Natural killer cell treated with Interleukin-12 subunit alpha and Interleukin-12 subunit beta and Interleukin-15 and Interleukin-18, amount 100 ng/mL, for 72 hours (primary cell): Measurements from ENCODE around the gene HLA-DQA1. TPM values are rescaled to one million over a fixed set of nuclear protein-coding genes. Genes with fewer than 3 reads are reported as not detected.
"Not testable (repeated sequence)": the region's sequence is repeated elsewhere in the genome, so short reads cannot be mapped to it uniquely, and the experiment has no call there.

Experiments used
- ATAC-seq, 2 donors: fragments of 150-1000 bp; cut with Tn5 transposase in 1 of 2; sonication (Bioruptor Pico), chemical (Tn5 transposase) in 1 of 2; 2 replicates each; pipeline ENCODE4 v1.10.0; 2021
- DNase-seq: peaks from one replicate; pipeline ENCODE4 v3.0.0; 2022; ENCODE audit warnings: low spot score
- H3K27ac Mint-ChIP-seq, 2 donors: 1 replicate in 1 of 2; 2 replicates in 1 of 2; pipeline ENCODE4 v1.8.0; 2022; ENCODE audit warnings: mixed read lengths in 2 of 2, mild to moderate bottlenecking in 1 of 2, moderate library complexity in 1 of 2
- H3K27me3 Mint-ChIP-seq, 2 donors: 1 replicate in 1 of 2; 2 replicates in 1 of 2; pipeline ENCODE4 v1.8.0; 2022; ENCODE audit warnings: mixed read lengths in 2 of 2
- H3K36me3 Mint-ChIP-seq: one replicate; pipeline ENCODE4 v1.8.0; 2022; ENCODE audit warnings: mixed read lengths
- H3K4me1 Mint-ChIP-seq, 2 donors: 1 replicate in 1 of 2; 2 replicates in 1 of 2; pipeline ENCODE4 v1.8.0; 2022; ENCODE audit warnings: low read depth in 2 of 2, mixed read lengths in 2 of 2, mild to moderate bottlenecking in 1 of 2
- H3K4me3 Mint-ChIP-seq: one replicate; pipeline ENCODE4 v1.8.0; 2022; ENCODE audit warnings: mixed read lengths
- H3K9me3 Mint-ChIP-seq: 2 replicates; pipeline ENCODE4 v1.8.0; 2022; ENCODE audit warnings: mixed read lengths
- total RNA-seq, 2 donors: library from RNA; stranded (reverse); gene quantifications; one replicate each; pipeline ENCODE4 v1.2.3, GENCODE V29; 2022

The HLA-DQA1 gene
- total RNA-seq, 2 donors from 2014 or later, result 7.8 to 92.0 TPM

GRCh38 chr6:32657329-32657728 is 20.1 kb downstream of the HLA-DQA1 start:
- not testable (repeated sequence) for H3K4me3 Mint-ChIP-seq, H3K9me3 Mint-ChIP-seq, DNase-seq, H3K27me3 Mint-ChIP-seq, H3K27ac Mint-ChIP-seq, ATAC-seq
- Mint-ChIP-seq H3K4me1 (peaks cover 14 to 28% of the 10 kb centered on the region in 2 donors), H3K36me3 (peaks cover 21% of the 10 kb centered on the region)

- peak overlapping the region in 1 of 2 donors; percentile 36 for H3K27ac Mint-ChIP-seq
- H3K27me3 Mint-ChIP-seq, H3K9me3 Mint-ChIP-seq, DNase-seq, ATAC-seq, H3K4me3 Mint-ChIP-seq: not testable (repeated sequence)
- H3K36me3 Mint-ChIP-seq, result peaks cover 25% of the 10 kb centered on the region
- peaks cover 16 to 30% of the 10 kb centered on the region in 2 donors for H3K4me1 Mint-ChIP-seq
Measured at GRCh38 chr6:32657819-32658218, 20.6 kb downstream of the HLA-DQA1 start.

- DNase-seq (no peak), ATAC-seq (peak in 1 of 2 donors; percentile 20)
- no peaks in the 10 kb centered on the region for H3K9me3 Mint-ChIP-seq
- peaks cover 17 to 36% of the 10 kb centered on the region in 2 donors for H3K4me1 Mint-ChIP-seq
- no peak overlapping the region for H3K4me3 Mint-ChIP-seq
- peaks cover 29% of the 10 kb centered on the region for H3K36me3 Mint-ChIP-seq
- peak overlapping the region in 1 of 2 donors; percentile 36 for H3K27ac Mint-ChIP-seq
- peaks cover 0 to 4% of the 10 kb centered on the region in 2 donors for H3K27me3 Mint-ChIP-seq
Measured at GRCh38 chr6:32658268-32658897, 21.2 kb downstream of the HLA-DQA1 start.

- H3K9me3 Mint-ChIP-seq, result no peaks in the 10 kb centered on the region
- H3K4me3 Mint-ChIP-seq, result peak overlapping the region; percentile 12
- DNase-seq (no peak), ATAC-seq (no peak)
- peaks cover 34% of the 10 kb centered on the region for H3K36me3 Mint-ChIP-seq
- peaks cover 0 to 6% of the 10 kb centered on the region in 2 donors for H3K27me3 Mint-ChIP-seq
- H3K4me1 Mint-ChIP-seq, result peaks cover 23 to 42% of the 10 kb centered on the region in 2 donors
- H3K27ac Mint-ChIP-seq, result peak overlapping the region in 1 of 2 donors; percentile 64
Measured at GRCh38 chr6:32659856-32660595, 22.8 kb downstream of the HLA-DQA1 start.

GRCh38 chr6:32662099-32662498 is 24.9 kb downstream of the HLA-DQA1 start:
- Mint-ChIP-seq H3K27ac (peak overlapping the region in 1 of 2 donors; percentile 89), H3K36me3 (peaks cover 26% of the 10 kb centered on the region), H3K4me1 (peaks cover 38 to 55% of the 10 kb centered on the region in 2 donors), H3K9me3 (no peaks in the 10 kb centered on the region), H3K4me3 (no peak overlapping the region), H3K27me3 (peaks cover 0 to 6% of the 10 kb centered on the region in 2 donors)
- DNase-seq, result no peak
- no peak for ATAC-seq

GRCh38 chr6:32662836-32663235 is 25.6 kb downstream of the HLA-DQA1 start:
- Mint-ChIP-seq H3K4me1 (peaks cover 38 to 61% of the 10 kb centered on the region in 2 donors), H3K36me3 (peaks cover 26% of the 10 kb centered on the region), H3K27ac (peak overlapping the region; percentile 49 to 89), H3K4me3 (peak overlapping the region; percentile 91), H3K9me3 (no peaks in the 10 kb centered on the region), H3K27me3 (peaks cover 0 to 6% of the 10 kb centered on the region in 2 donors)
- DNase-seq (no peak), ATAC-seq (no peak)

- ATAC-seq (no peak), DNase-seq (no peak)
- Mint-ChIP-seq H3K36me3 (peaks cover 19% of the 10 kb centered on the region), H3K9me3 (no peaks in the 10 kb centered on the region), H3K27ac (peak overlapping the region; percentile 82 to 89), H3K4me3 (peak overlapping the region; percentile 91), H3K27me3 (peaks cover 0 to 6% of the 10 kb centered on the region in 2 donors), H3K4me1 (peaks cover 33 to 62% of the 10 kb centered on the region in 2 donors)
Measured at GRCh38 chr6:32664354-32664753, 27.1 kb downstream of the HLA-DQA1 start.

- H3K27me3 Mint-ChIP-seq, result peaks cover 0 to 6% of the 10 kb centered on the region in 2 donors
- DNase-seq (peak; percentile 62), ATAC-seq (peak; percentile 74 to 82)
- no peaks in the 10 kb centered on the region for H3K9me3 Mint-ChIP-seq
- peak overlapping the region; percentile 82 to 89 for H3K27ac Mint-ChIP-seq
- H3K4me1 Mint-ChIP-seq, result peaks cover 29 to 57% of the 10 kb centered on the region in 2 donors
- H3K4me3 Mint-ChIP-seq, result peak overlapping the region; percentile 91
- peaks cover 16% of the 10 kb centered on the region for H3K36me3 Mint-ChIP-seq
Measured at GRCh38 chr6:32664827-32665362, 27.7 kb downstream of the HLA-DQA1 start.

- Mint-ChIP-seq H3K4me1 (peaks cover 27 to 55% of the 10 kb centered on the region in 2 donors), H3K9me3 (no peaks in the 10 kb centered on the region), H3K4me3 (peak overlapping the region; percentile 91), H3K36me3 (peaks cover 14% of the 10 kb centered on the region), H3K27me3 (peaks cover 0 to 9% of the 10 kb centered on the region in 2 donors), H3K27ac (peak overlapping the region; percentile 82 to 89)
- peak; percentile 47 to 65 for ATAC-seq
- DNase-seq, result no peak
Measured at GRCh38 chr6:32665661-32666060, 28.5 kb downstream of the HLA-DQA1 start.

GRCh38 chr6:32666420-32667300 is 29.5 kb downstream of the HLA-DQA1 start, which contains the start of gene HLA-DQB1:
Gene HLA-DQB1 (minus strand): TSS chr6:32666657. CDS start chr6:32666607, 50 bp downstream.
- peaks cover 0 to 9% of the 10 kb centered on the region in 2 donors for H3K27me3 Mint-ChIP-seq
- peak within 1 kb of the TSS; percentile 91 for H3K4me3 Mint-ChIP-seq
- H3K27ac Mint-ChIP-seq, result peak within 1 kb of the TSS; percentile 82 to 89
- ATAC-seq (peak; percentile 77 to 81), DNase-seq (no peak)
- H3K4me1 Mint-ChIP-seq, result peaks cover 27 to 53% of the 10 kb centered on the region in 2 donors
- H3K9me3 Mint-ChIP-seq, result no peaks in the 10 kb centered on the region
- H3K36me3 Mint-ChIP-seq, result peaks cover 15% of the 10 kb centered on the region

GRCh38 chr6:32668226-32668747 is 31.1 kb downstream of the HLA-DQA1 start:
- Mint-ChIP-seq H3K4me1 (peaks cover 24 to 45% of the 10 kb centered on the region in 2 donors), H3K9me3 (peaks cover 6% of the 10 kb centered on the region), H3K27ac (peak overlapping the region; percentile 77 to 89), H3K36me3 (peaks cover 13% of the 10 kb centered on the region), H3K4me3 (peak overlapping the region; percentile 40), H3K27me3 (peaks cover 0 to 6% of the 10 kb centered on the region in 2 donors)
- DNase-seq (peak; percentile 70), ATAC-seq (peak; percentile 77)

GRCh38 chr6:32669240-32669639 is 32.0 kb downstream of the HLA-DQA1 start:
- Mint-ChIP-seq H3K27me3 (peaks cover 0 to 6% of the 10 kb centered on the region in 2 donors), H3K4me3 (no peak overlapping the region), H3K9me3 (peaks cover 6% of the 10 kb centered on the region), H3K27ac (peak overlapping the region in 1 of 2 donors; percentile 7), H3K36me3 (peaks cover 9% of the 10 kb centered on the region), H3K4me1 (peaks cover 21 to 39% of the 10 kb centered on the region in 2 donors)
- no peak for DNase-seq
- no peak for ATAC-seq

GRCh38 chr6:32669893-32670292 is 32.7 kb downstream of the HLA-DQA1 start:
- DNase-seq (no peak), ATAC-seq (no peak)
- H3K27ac Mint-ChIP-seq, result peak overlapping the region in 1 of 2 donors; percentile 7
- peaks cover 14% of the 10 kb centered on the region for H3K36me3 Mint-ChIP-seq
- H3K9me3 Mint-ChIP-seq, result peaks cover 6% of the 10 kb centered on the region
- peaks cover 0 to 3% of the 10 kb centered on the region in 2 donors for H3K27me3 Mint-ChIP-seq
- H3K4me3 Mint-ChIP-seq, result no peak overlapping the region
- peaks cover 18 to 44% of the 10 kb centered on the region in 2 donors for H3K4me1 Mint-ChIP-seq
